Measurements from ENCODE around the gene ATXN7L2.

Gene ATXN7L2

GRCh38 chr1:109522026-109522425 lies 38.3 kb downstream of the ATXN7L2 start:
- no peak for DNase-seq (ENCODE audit: low read depth)
- no peak overlapping the region for H3K4me3 ChIP-seq (ENCODE audit: low read depth, low read length)
- TF ChIP-seq CTCF (conservative IDR thresholded peaks at IDR 0.05; ENCODE audit: low read depth, low read length) = no peak

- no peak for TF ChIP-seq CTCF (conservative IDR thresholded peaks at IDR 0.05; ENCODE audit: low read depth, low read length)
- H3K4me3 ChIP-seq (ENCODE audit: low read depth, low read length) = no peak overlapping the region
- no peak for DNase-seq (ENCODE audit: low read depth)
Observed at GRCh38 chr1:109523706-109524105, 40.0 kb downstream of the ATXN7L2 start.

GRCh38 chr1:109527098-109527811 lies 43.5 kb downstream of the ATXN7L2 start:
- no peak for DNase-seq (ENCODE audit: low read depth)
- H3K4me3 ChIP-seq (ENCODE audit: low read depth, low read length) = no peak overlapping the region
- TF ChIP-seq CTCF (conservative IDR thresholded peaks at IDR 0.05; ENCODE audit: low read depth, low read length) = no peak

GRCh38 chr1:109527846-109528695 lies 44.4 kb downstream of the ATXN7L2 start:
- no peak for TF ChIP-seq CTCF (conservative IDR thresholded peaks at IDR 0.05; ENCODE audit: low read depth, low read length)
- no peak for DNase-seq (ENCODE audit: low read depth)

DNA sequence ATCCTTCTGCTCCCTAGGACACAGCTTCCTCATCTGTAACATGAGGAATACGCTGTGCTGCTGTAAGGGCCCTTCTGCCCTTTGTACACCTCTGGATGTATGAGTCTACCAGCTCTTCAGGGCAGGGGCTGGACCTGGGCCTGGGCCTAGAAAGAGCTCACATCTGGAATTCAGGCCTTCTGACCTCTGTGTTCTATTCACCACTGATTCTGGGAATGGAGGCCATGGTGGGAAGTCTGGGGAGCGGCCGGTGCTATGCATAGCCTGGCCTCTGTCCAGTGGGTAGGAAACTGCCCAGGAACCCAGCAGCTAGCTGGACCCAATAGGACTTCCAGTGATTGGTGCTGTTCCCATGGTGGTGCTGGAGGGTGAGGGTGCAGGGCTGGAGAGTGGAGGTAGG lies 45.0 kb downstream of the ATXN7L2 start:
- TF ChIP-seq CTCF (conservative IDR thresholded peaks at IDR 0.05; ENCODE audit: low read depth, low read length) = no peak
- H3K4me3 ChIP-seq (ENCODE audit: low read depth, low read length) = no peak overlapping the region
- DNase-seq (ENCODE audit: low read depth) = no peak

More at GRCh38 chr1:109527846-109528695, 44.4 kb downstream of the ATXN7L2 start:
- H3K4me3 ChIP-seq (ENCODE audit: low read depth, low read length) = no peak overlapping the region

GRCh38 chr1:109529881-109530456 lies 46.3 kb downstream of the ATXN7L2 start:
- TF ChIP-seq CTCF (conservative IDR thresholded peaks at IDR 0.05; ENCODE audit: low read depth, low read length) = no peak
- no peak for DNase-seq (ENCODE audit: low read depth)
- no peak overlapping the region for H3K4me3 ChIP-seq (ENCODE audit: low read depth, low read length)
